PFSK-1 (cell line): Measurements from ENCODE around the gene LRCOL1.

ENCODE experiments used
- FOXP2 ChIP-seq: optimal IDR thresholded peaks from 2 replicates; pipeline ENCODE3; 2011; ENCODE audit warnings: borderline replicate concordance, control low read depth, inconsistent platforms; ENCODE audit not compliant: insufficient read depth; ENCODE audit errors: extremely low read length, extremely low read depth
- POLR2AphosphoS5 ChIP-seq: IDR thresholded peaks from 2 replicates; pipeline ENCODE4 v1.6.1; 2012; ENCODE audit warnings: low read depth, mild to moderate bottlenecking, control low read depth, low read length, moderate library complexity
- TAF1 ChIP-seq: IDR thresholded peaks from 2 replicates; pipeline ENCODE4 v1.6.1; 2012; ENCODE audit warnings: low read length, control low read depth, borderline replicate concordance; ENCODE audit not compliant: insufficient read depth

DNA sequence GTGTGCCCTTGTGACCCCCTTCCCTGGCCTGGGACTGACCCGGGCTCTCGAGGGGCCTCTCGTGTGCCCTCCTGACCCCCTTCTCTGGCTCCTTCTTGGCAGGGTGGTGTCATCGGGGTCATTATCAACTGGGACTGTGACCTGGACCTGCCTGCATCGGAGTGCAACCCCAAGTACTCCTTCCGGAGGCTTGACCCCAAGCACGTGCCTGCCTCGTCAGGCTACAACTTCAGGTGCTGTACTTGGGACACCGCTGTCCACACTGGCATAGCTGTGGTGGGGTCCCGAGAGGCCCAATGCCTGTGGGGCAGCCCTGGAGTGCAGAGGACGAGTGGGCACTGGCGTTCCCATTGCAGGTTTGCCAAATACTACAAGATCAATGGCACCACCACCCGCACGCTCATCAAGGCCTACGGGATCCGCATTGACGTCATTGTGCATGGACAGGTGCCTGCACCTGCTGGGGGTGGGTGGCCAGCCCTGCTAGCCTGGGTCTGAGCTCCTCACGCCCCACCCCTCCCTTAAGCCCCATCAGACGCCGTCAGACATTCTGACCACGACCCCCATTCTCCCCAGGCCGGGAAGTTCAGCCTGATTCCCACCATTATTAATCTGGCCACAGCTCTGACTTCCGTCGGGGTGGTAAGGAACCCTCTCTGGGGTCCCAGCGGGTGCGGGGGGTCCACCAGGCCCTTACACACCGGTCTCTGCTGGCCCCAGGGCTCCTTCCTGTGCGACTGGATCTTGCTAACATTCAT, 10.7 kb upstream of the LRCOL1 start:
- TF ChIP-seq TAF1 (no peak), FOXP2 (no peak), POLR2AphosphoS5 (peak; percentile 72)
